T-helper 17 cell (primary cell): ENCODE results near the gene KRT14. TPM values are rescaled to one million over a fixed set of nuclear protein-coding genes. Genes with fewer than 3 reads are reported as not detected.
A peak's percentile ranks its signal among the peaks of the same experiment; 100 is the strongest.
"Not testable (repeated sequence)": the region's sequence is repeated elsewhere in the genome, so short reads cannot be mapped to it uniquely, and the experiment has no call there.

Experiments
- ATAC-seq: fragments of 150-1000 bp; cut with Tn5 transposase; 2 replicates; pipeline ENCODE4 v1.10.0; 2021; ENCODE audit warnings: mild to moderate bottlenecking, moderate library complexity
- DNase-seq, 3 donors: peaks; one replicate each; pipeline versions ENCODE4 v3.0.0 to v3.0.0-alpha.2; 2020 to 2021
- H3K9me3 ChIP-seq: one replicate; pipeline ENCODE4 v1.7.0; 2013; ENCODE audit warnings: low read length, mild to moderate bottlenecking; ENCODE audit not compliant: control insufficient read depth, poor library complexity, severe bottlenecking
- H3K27ac Mint-ChIP-seq: one replicate; pipeline ENCODE4 v1.8.0; 2022; ENCODE audit warnings: mild to moderate bottlenecking, moderate library complexity, mixed read lengths
- H3K27me3 Mint-ChIP-seq: one replicate; pipeline ENCODE4 v1.8.0; 2022; ENCODE audit warnings: mixed read lengths
- H3K36me3 Mint-ChIP-seq: one replicate; pipeline ENCODE4 v1.8.0; 2022; ENCODE audit warnings: low read depth, mixed read lengths
- H3K4me1 Mint-ChIP-seq: one replicate; pipeline ENCODE4 v1.8.0; 2022; ENCODE audit warnings: mild to moderate bottlenecking, mixed read lengths
- H3K4me3 Mint-ChIP-seq: one replicate; pipeline ENCODE4 v1.8.0; 2022; ENCODE audit warnings: mild to moderate bottlenecking, moderate library complexity, mixed read lengths
- total RNA-seq, 4 donors: library from RNA in 2 of 4; stranded (reverse) in 2 of 4; gene quantifications; one replicate each; pipeline ENCODE4 v1.2.3 and lab custom pipeline; 2022 to 2026

The KRT14 gene
- total RNA-seq, 2 donors from 2014 or later: not detected

GRCh38 chr17:41583137-41584127, 3.3 kb downstream of the KRT14 start:
- Mint-ChIP-seq H3K27me3 (peaks cover 68% of the 10 kb centered on the region), H3K27ac (no peak overlapping the region), H3K4me3 (no peak overlapping the region)

GRCh38 chr17:41582061-41582968, 4.4 kb downstream of the KRT14 start:
- not testable (repeated sequence) for H3K27ac Mint-ChIP-seq, H3K36me3 Mint-ChIP-seq, H3K4me3 Mint-ChIP-seq, H3K4me1 Mint-ChIP-seq, H3K9me3 ChIP-seq, ATAC-seq, DNase-seq
- H3K27me3 Mint-ChIP-seq: peaks cover 70% of the 10 kb centered on the region

More at GRCh38 chr17:41583137-41584127, 3.3 kb downstream of the KRT14 start:
- no peaks in the 10 kb centered on the region for H3K9me3 ChIP-seq
- ATAC-seq (no peak), DNase-seq (no peak)
- Mint-ChIP-seq H3K4me1 (no peaks in the 10 kb centered on the region), H3K36me3 (no peaks in the 10 kb centered on the region)

DNA sequence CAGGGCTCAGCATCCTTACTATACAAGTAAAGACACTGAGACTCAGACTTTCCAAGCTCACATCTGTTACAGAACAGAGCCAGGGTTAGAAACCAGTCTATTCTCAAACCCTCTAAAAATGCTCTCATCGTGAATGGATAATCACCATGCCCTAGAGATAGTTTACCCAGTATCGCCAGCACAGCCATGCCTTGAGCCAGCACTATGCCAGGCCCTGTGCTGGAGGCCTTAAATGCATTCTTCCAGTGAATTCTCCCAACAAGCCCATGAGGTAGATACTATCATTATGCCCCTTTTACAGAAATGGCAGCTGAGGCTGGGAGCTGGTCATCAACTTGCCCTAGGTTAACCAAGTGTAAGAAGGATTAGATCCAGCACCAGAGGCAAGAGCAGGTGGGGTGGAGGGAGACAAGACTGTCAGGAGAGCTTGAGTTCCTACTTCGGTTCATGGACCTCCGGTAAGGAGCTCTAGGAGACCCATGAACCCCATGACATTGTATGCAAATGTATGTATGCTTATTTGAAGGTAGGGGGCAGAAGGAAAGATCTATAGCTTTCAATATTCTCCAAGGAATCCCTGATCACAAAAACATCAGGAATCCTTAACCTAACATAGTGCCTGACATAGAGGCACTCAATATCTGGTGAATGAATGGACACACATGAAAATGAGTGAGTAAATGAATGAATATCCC, 5.2 kb downstream of the KRT14 start:
- H3K4me3 Mint-ChIP-seq: no peak overlapping the region
- H3K4me1 Mint-ChIP-seq: no peaks in the 10 kb centered on the region
- DNase-seq (no peak), ATAC-seq (no peak)
- H3K27ac Mint-ChIP-seq: no peak overlapping the region
- peaks cover 73% of the 10 kb centered on the region for H3K27me3 Mint-ChIP-seq
- no peaks in the 10 kb centered on the region for H3K36me3 Mint-ChIP-seq
- no peaks in the 10 kb centered on the region for H3K9me3 ChIP-seq

GRCh38 chr17:41580687-41581365, 5.9 kb downstream of the KRT14 start:
- no peak overlapping the region for H3K27ac Mint-ChIP-seq
- no peak overlapping the region for H3K4me3 Mint-ChIP-seq

DNA sequence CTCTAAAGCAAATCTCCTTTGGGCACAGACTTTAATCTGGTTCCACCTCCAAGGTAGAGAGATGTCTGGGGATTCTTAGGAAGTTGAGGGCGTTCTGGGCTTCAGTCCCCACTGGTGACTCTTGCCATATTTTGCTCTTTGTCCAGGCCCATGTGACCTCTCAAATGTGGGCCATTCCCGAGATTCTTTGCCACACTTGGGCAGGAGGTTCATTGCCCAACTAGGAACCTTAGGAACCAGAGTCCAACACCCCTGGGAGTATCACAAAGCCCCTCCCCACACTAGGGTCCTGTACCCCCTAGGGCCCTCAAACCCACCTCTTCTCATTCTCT, 6.5 kb downstream of the KRT14 start:
- no peaks in the 10 kb centered on the region for H3K4me1 Mint-ChIP-seq
- H3K9me3 ChIP-seq: no peaks in the 10 kb centered on the region
- DNase-seq (no peak), ATAC-seq (no peak)
- H3K27me3 Mint-ChIP-seq: peaks cover 67% of the 10 kb centered on the region
- no peak overlapping the region for H3K27ac Mint-ChIP-seq
- no peaks in the 10 kb centered on the region for H3K36me3 Mint-ChIP-seq
- no peak overlapping the region for H3K4me3 Mint-ChIP-seq

More at GRCh38 chr17:41580687-41581365, 5.9 kb downstream of the KRT14 start:
- Mint-ChIP-seq H3K27me3 (peaks cover 73% of the 10 kb centered on the region), H3K4me1 (no peaks in the 10 kb centered on the region), H3K36me3 (no peaks in the 10 kb centered on the region)
- DNase-seq (no peak), ATAC-seq (no peak)
- no peaks in the 10 kb centered on the region for H3K9me3 ChIP-seq

GRCh38 chr17:41579484-41580243, 7.0 kb downstream of the KRT14 start:
- no peaks in the 10 kb centered on the region for H3K36me3 Mint-ChIP-seq
- H3K9me3 ChIP-seq: no peaks in the 10 kb centered on the region
- H3K4me3 Mint-ChIP-seq: no peak overlapping the region
- H3K27me3 Mint-ChIP-seq: peaks cover 64% of the 10 kb centered on the region
- no peaks in the 10 kb centered on the region for H3K4me1 Mint-ChIP-seq
- H3K27ac Mint-ChIP-seq: no peak overlapping the region
- DNase-seq (peak; percentile 25 to 54 (median 37)), ATAC-seq (peak; percentile 95)

DNA sequence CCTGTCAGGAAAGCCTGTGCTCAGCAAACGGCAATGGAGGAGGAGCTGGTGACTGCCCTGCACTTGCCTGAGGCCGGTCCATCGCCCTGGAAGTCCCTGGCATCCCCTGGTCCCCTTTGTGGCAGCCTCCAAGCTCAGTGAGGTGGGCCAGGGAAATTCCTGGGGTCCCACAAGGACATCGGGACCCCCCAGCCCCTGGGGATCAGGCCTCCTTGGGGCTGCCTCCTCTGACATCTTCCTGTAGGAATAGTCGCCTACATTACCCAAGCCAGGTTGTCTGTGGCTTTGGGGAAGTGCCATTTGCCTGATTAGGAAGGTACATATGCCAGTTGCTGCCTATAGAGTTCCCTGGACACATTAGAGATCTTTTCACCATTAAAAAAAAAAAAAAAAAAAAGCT, 7.7 kb downstream of the KRT14 start:
- H3K4me1 Mint-ChIP-seq: no peaks in the 10 kb centered on the region

DNA sequence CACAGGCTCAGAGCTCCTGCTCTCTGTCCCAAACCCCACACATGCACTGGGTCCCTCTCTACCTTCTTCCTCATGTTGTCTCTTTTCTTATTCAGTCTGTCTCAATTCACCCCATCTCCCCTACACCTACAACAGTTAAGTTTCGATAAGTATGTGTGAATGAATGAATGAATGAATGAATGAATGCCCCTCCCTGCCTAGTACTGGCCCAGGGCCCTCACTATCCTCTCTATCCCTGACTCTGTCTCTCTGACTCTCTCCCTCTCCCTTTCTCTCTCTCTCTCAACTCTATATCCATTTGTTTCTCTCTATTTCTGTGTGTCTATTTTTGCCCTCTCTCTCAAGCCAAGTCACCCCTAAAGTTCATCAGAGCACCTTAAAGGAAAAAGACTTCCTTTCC, 8.2 kb downstream of the KRT14 start:
- Mint-ChIP-seq H3K36me3 (no peaks in the 10 kb centered on the region), H3K27ac (no peak overlapping the region), H3K27me3 (peaks cover 58% of the 10 kb centered on the region), H3K4me1 (no peaks in the 10 kb centered on the region), H3K4me3 (no peak overlapping the region)
- DNase-seq: no peak
- H3K9me3 ChIP-seq: no peaks in the 10 kb centered on the region
- ATAC-seq: no peak

More for the DNA sequence above, 7.7 kb downstream of the KRT14 start:
- DNase-seq (no peak), ATAC-seq (no peak)
- Mint-ChIP-seq H3K27me3 (peaks cover 58% of the 10 kb centered on the region), H3K4me3 (no peak overlapping the region), H3K27ac (no peak overlapping the region), H3K36me3 (no peaks in the 10 kb centered on the region)
- H3K9me3 ChIP-seq: no peaks in the 10 kb centered on the region

GRCh38 chr17:41576740-41577139, 10.0 kb downstream of the KRT14 start:
- H3K4me3 Mint-ChIP-seq, H3K27ac Mint-ChIP-seq, H3K36me3 Mint-ChIP-seq, H3K4me1 Mint-ChIP-seq, DNase-seq, H3K9me3 ChIP-seq, ATAC-seq: not testable (repeated sequence)
- peaks cover 66% of the 10 kb centered on the region for H3K27me3 Mint-ChIP-seq

- ATAC-seq (no peak), DNase-seq (no peak)
- H3K27me3 Mint-ChIP-seq: peaks cover 63% of the 10 kb centered on the region
Observed at GRCh38 chr17:41575336-41575735, 11.4 kb downstream of the KRT14 start.

DNA sequence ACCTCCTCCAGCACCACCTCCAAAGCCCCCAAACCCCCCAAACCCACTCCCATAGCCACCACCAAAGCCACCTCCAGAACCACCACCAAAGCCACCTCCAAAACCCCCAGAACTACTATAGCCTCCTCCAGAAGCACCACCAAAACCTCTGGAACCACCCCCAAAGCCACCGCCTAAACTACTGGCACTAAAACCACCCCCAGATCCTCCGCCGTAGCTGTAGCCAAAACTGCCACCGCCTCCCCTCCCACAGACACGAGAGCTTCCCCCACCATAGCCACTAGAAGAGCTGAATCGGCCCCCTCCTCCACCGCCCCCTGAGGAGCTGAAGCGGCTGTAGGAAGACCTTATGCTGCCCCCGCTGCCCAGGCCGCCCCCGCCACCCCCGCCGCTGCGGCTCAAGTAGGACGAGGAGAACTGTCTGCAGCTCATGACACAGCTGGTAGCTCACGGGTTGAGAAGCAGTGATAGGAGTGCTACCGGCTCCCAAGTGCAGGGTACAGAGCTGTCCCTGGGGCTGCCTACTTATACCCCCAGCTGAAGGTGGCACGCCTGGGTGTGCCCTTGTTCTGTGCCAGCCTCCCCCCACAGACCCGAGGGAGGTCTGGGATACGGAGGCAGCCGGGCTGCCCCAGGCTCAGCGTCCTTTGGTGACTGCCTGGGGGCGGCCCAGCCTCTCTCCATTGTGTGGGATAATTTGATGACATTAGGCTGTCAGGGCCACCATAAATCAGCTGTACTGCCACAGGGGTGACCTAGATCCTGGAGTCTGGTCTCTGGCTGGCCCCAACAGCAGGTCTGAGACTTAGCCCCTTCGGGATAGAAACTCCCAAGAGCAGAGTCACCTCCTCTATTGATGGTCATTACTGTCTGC, 14.9 kb downstream of the KRT14 start, which contains the start of gene KRT9:
KRT9 (minus strand) TSS at position 499 of the 874 bp plus-strand sequence; CDS start at position 432, 67 bp downstream.
- Mint-ChIP-seq H3K36me3 (no peaks in the 10 kb centered on the region), H3K27ac (no peak within 1 kb of the TSS), H3K4me3 (no peak within 1 kb of the TSS), H3K4me1 (peaks cover 3% of the 10 kb centered on the region), H3K27me3 (peaks cover 39% of the 10 kb centered on the region)
- no peaks in the 10 kb centered on the region for H3K9me3 ChIP-seq
- ATAC-seq (no peak), DNase-seq (no peak)

More at GRCh38 chr17:41575336-41575735, 11.4 kb downstream of the KRT14 start:
- Mint-ChIP-seq H3K4me1 (no peaks in the 10 kb centered on the region), H3K36me3 (no peaks in the 10 kb centered on the region), H3K4me3 (no peak overlapping the region), H3K27ac (no peak overlapping the region)
- H3K9me3 ChIP-seq: no peaks in the 10 kb centered on the region
